K562 (cell line): Measurements from ENCODE around the gene UBR3. TPM values are rescaled to one million over a fixed set of nuclear protein-coding genes. Genes with fewer than 3 reads are reported as not detected.
A peak's percentile ranks its signal among the peaks of the same experiment; 100 is the strongest.

Experiments
- ZBTB40 ChIP-seq, 2 experiments: fragments of 450-650 bp in 1 of 2; sonication (generic) in 1 of 2; formaldehyde crosslinking in 1 of 2; IDR thresholded peaks; 2 replicates each; pipeline versions ENCODE4 v1.7.1 to v1.9.0; 2016 to 2022; ENCODE audit warnings: inconsistent platforms in 1 of 2, mild to moderate bottlenecking in 1 of 2, missing genetic modification reagents in 1 of 2
- polyA plus RNA-seq, 8 experiments: library from polyadenylated mRNA; depleted of rRNA in 4 of 8; stranded (reverse) in 5 of 8; unstranded in 3 of 8; fragments of >200 nt; fragmentation: Nextera tagmentation in 2 of 8; fragmentation: Illumina TruSeq in 1 of 8; extraction: Ambion mirVana in 2 of 8; extraction: Trizol in 1 of 8; gene quantifications; 2 replicates each; pipeline versions ENCODE4 v1.2.1 to v1.2.3, GENCODE V29; 2011 to 2014; ENCODE audit warnings: inconsistent platforms in 1 of 8, missing spikeins in 1 of 8
- total RNA-seq, 7 experiments: library from RNA; depleted of rRNA in 6 of 7; stranded (reverse); fragments of >200 nt in 6 of 7; fragmentation: Illumina TruSeq in 2 of 7; extraction: Trizol in 2 of 7; gene quantifications; 2 replicates each; pipeline versions ENCODE4 v1.2.1 to v1.2.3, GENCODE V29; 2011 to 2021; ENCODE audit warnings: low replicate concordance in 1 of 7

Gene UBR3
- total and polyA plus RNA-seq, 9 of the 15 experiments (the other 6 are each of a cell fraction or from before 2014, with no cell fraction given): 14.4 to 63.5 (median 40.4) TPM

GRCh38 chr2:169823996-169824372, 3.3 kb upstream of the UBR3 start (continued):
- TF ChIP-seq ZBTB40 (IDR thresholded peaks at IDR 0.05): 0 out of 2 replicates have a peak, but pooled peaks have one; percentile 11
- no peak for TF ChIP-seq ZBTB40 (CRISPR knock-in tag; IDR thresholded peaks at IDR 0.05)
